ENCODE results near the gene ZIK1. TPM values are rescaled to one million over a fixed set of nuclear protein-coding genes. Genes with fewer than 3 reads are reported as not detected.

ZIK1 gene
- total and polyA plus RNA-seq, 7 donors = 0.72 to 4.4 (median 1.7) TPM

DNA sequence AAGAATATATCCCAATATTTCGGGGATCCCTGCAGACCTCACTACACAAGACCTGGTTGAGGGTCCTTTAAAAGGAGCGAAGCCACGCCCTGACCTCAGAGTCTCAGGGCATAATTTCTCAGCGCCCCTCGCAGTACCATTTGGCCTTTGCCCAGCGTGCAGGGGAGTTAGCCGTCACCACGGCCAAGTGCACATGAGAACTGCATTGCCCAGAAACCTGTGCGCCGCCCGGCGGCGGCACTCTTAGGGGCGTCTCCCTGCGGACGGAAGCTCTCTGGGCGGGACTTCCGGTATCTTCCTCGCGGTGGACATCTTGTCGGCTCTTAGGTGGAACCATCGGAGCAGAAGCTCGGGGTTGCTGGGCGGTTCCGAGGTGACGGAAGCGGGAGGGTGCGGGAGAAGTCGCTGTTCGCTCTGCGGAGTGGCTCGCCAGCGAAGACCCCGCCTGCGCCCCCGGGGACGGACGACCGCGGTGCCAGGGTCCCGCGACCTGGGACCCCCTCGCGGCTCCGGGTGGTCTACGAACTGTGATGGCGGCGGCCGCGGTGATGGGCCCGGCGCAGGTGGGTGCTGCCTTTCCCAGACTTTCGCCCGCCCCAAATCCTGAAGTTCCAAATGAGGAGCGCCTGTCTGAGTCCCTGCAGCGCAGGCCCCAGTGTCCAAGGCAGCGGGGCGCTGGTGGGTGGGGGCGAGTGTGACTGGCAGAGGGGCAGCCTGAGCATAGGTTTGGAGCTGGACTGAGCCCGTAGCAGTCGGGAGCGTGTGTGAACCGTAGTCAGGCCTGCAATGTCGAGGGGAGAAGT, 30.2 kb downstream of the ZIK1 start, which contains the start of gene ZNF134:
Gene ZNF134 (plus strand): TSS at position 302 of the 803 bp plus-strand sequence. CDS start 5,227 bp downstream, outside the sequence.
- intact Hi-C loops (cut with DNase I) = no loop called here
- WGBS, 3 donors = 2% methylated on average over 57 to 64 of the region's 64 CpGs
- H3K36me3 ChIP-seq (ENCODE audit: insufficient read depth in 1 of 2, low read depth in 1 of 2) = peaks cover 21 to 35% of the 10 kb centered on the region in 2 donors
- DNase-seq (peak; percentile 92 to 96), ATAC-seq (peak; percentile 99 to 100 (median 100))
- H3K27me3 ChIP-seq (ENCODE audit: insufficient read depth in 3 of 3, low read length in 2 of 3) = no peaks in the 10 kb centered on the region
- TF ChIP-seq, protein P1, sequence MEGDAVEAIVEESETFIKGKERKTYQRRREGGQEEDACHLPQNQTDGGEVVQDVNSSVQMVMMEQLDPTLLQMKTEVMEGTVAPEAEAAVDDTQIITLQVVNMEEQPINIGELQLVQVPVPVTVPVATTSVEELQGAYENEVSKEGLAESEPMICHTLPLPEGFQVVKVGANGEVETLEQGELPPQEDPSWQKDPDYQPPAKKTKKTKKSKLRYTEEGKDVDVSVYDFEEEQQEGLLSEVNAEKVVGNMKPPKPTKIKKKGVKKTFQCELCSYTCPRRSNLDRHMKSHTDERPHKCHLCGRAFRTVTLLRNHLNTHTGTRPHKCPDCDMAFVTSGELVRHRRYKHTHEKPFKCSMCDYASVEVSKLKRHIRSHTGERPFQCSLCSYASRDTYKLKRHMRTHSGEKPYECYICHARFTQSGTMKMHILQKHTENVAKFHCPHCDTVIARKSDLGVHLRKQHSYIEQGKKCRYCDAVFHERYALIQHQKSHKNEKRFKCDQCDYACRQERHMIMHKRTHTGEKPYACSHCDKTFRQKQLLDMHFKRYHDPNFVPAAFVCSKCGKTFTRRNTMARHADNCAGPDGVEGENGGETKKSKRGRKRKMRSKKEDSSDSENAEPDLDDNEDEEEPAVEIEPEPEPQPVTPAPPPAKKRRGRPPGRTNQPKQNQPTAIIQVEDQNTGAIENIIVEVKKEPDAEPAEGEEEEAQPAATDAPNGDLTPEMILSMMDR (IDR thresholded peaks at IDR 0.05) = peak; percentile 18
- H3K9me3 ChIP-seq = peaks cover 65% of the 10 kb centered on the region
- peak within 1 kb of the TSS; percentile 74 for H3K27ac ChIP-seq
- no peaks in the 10 kb centered on the region for H3K4me1 ChIP-seq
- H3K4me3 ChIP-seq = peak within 1 kb of the TSS; percentile 96

DNA sequence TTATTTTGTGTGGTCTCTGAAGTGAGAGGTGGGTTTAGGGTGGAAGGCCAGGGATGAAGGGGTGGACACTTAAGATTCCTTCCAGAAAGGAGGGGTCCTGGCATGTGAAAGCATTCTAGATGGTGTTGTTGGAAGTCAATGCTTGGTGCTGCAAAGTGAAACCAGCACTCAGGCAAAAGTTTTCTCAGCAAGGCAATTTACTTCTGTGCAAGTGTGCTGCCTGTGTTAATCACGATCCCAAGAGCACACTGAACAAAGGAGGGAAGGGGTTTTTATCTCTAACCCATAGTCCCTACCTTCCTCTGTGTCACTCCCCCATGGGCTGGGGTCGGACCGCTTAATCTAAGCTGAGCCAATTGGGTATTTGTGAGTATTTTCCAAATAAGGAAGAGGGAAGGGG, 31.4 kb downstream of the ZIK1 start:
- DNase-seq (no peak), ATAC-seq (no peak)
- intact Hi-C loops (cut with DNase I) = no loop called here
- peaks cover 67% of the 10 kb centered on the region for H3K9me3 ChIP-seq
- H3K4me3 ChIP-seq = peak overlapping the region; percentile 96
- TF ChIP-seq, protein P1 (IDR thresholded peaks at IDR 0.05) = no peak
- WGBS, 3 donors = 95 to 100% (median 98%) methylated on average over 3 of the region's 3 CpGs
- H3K4me1 ChIP-seq = no peaks in the 10 kb centered on the region
- H3K36me3 ChIP-seq (ENCODE audit: insufficient read depth in 1 of 2, low read depth in 1 of 2) = peaks cover 33 to 47% of the 10 kb centered on the region in 2 donors
- no peak overlapping the region for H3K27ac ChIP-seq
- H3K27me3 ChIP-seq (ENCODE audit: insufficient read depth in 3 of 3, low read length in 2 of 3) = no peaks in the 10 kb centered on the region

DNA sequence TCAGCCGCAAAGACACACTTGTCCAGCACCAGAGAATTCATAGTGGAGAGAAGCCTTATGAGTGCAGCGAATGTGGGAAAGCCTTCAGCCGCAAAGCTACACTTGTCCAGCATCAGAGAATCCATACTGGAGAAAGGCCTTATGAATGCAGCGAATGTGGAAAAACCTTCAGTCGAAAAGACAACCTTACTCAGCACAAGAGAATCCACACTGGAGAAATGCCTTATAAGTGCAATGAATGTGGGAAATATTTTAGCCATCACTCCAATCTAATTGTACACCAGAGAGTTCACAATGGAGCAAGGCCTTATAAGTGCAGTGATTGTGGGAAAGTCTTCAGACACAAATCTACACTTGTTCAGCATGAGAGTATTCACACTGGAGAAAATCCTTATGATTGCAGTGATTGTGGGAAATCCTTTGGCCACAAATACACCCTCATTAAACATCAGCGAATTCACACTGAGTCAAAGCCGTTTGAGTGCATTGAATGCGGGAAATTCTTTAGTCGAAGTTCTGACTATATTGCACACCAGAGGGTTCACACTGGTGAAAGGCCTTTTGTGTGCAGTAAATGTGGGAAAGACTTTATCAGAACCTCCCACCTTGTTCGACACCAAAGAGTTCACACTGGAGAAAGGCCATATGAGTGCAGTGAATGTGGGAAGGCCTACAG, 36.9 kb downstream of the ZIK1 start:
- intact Hi-C loops (cut with DNase I) = no loop called here
- ATAC-seq (no peak), DNase-seq (no peak)
- Histone ChIP-seq H3K27me3 (ENCODE audit: insufficient read depth in 3 of 3, low read length in 2 of 3) (no peaks in the 10 kb centered on the region), H3K36me3 (ENCODE audit: insufficient read depth in 1 of 2, low read depth in 1 of 2) (peaks cover 55 to 86% of the 10 kb centered on the region in 2 donors), H3K4me1 (no peaks in the 10 kb centered on the region), H3K4me3 (no peak overlapping the region), H3K27ac (no peak overlapping the region), H3K9me3 (peaks cover 98% of the 10 kb centered on the region)
- 98 to 99% (median 99%) methylated on average over 10 of the region's 10 CpGs for WGBS, 3 donors
- TF ChIP-seq, protein P1 (IDR thresholded peaks at IDR 0.05) = no peak

DNA sequence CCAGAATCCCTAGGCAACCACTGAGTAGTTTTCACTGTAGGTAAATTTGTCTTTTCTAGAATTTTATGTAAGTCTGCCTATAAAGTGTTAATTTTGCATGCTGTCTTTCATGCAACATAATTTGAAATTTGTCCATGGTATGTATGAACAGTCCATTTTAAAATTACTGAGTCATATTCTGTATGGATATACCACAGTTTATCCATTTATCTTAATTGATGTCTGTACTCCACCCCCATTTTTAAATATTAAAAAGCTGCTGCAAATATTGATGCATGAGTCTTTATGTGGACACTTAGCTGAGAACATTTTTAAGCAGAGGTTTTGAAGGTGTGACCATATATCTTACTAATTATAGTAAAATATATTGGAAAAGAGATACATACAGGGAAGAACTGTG, 39.1 kb downstream of the ZIK1 start:
- no peak for ATAC-seq
- no peak overlapping the region for H3K4me3 ChIP-seq
- H3K9me3 ChIP-seq = peaks cover 98% of the 10 kb centered on the region

More for the DNA sequence above, 39.1 kb downstream of the ZIK1 start:
- Histone ChIP-seq H3K36me3 (ENCODE audit: insufficient read depth in 1 of 2, low read depth in 1 of 2) (peaks cover 41 to 63% of the 10 kb centered on the region in 2 donors), H3K27me3 (ENCODE audit: insufficient read depth in 3 of 3, low read length in 2 of 3) (no peaks in the 10 kb centered on the region), H3K27ac (no peak overlapping the region), H3K4me1 (no peaks in the 10 kb centered on the region)
- intact Hi-C loops (cut with DNase I) = no loop called here
- TF ChIP-seq, protein P1 (IDR thresholded peaks at IDR 0.05) = no peak
- no peak for DNase-seq

All from psoas muscle (tissue), 8 donors.